GM18868 (cell line): ENCODE data around the gene DLK1.

Experiments
- ATAC-seq: cut with Tn5 transposase; IDR thresholded peaks from one replicate; pipeline ENCODE4 v1.9.1; 2021; ENCODE audit warnings: mild to moderate bottlenecking, moderate library complexity; ENCODE audit not compliant: unreplicated experiment

Gene DLK1

DNA sequence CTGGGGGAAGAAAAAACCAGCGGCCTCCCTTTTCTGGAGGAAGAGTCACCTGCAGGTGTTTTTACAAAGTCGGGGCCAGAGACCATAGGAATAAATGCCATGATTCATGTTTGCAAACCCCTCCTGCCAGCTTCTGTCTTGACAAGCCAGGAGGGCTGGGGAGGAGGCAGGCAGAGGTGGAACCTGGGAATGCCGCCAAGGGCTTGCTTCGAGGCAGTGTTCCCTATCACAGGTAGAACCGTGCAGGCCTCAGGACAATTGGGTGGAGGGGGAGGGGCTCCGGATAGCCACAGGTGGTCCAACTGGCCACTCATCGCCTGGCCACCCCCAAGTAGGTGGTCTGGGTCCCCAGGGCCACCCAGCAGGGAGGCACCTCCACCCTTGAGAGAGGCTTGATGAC is 14.2 kb upstream of the DLK1 start:
- no peak for ATAC-seq

DNA sequence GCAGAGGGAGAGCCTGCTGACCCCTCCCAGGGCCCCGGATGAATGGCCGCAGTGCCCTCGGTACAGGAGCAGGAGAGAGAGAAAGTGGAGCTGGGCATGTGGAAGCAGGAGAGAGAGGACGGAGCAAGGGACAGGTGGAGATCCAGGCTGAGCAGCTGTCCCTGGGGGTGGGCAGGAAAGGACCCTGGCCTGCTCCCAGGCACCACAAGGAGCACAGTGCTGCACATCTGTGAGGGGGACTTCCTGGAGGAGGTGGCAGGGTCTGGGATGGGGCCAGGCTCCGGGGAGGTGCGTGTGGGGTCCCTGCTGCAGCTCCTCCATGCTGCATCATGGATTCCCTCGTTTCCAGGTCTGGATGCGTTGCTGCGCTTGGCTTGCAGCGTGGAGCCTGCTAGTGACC is 13.0 kb upstream of the DLK1 start:
- ATAC-seq: no peak

DNA sequence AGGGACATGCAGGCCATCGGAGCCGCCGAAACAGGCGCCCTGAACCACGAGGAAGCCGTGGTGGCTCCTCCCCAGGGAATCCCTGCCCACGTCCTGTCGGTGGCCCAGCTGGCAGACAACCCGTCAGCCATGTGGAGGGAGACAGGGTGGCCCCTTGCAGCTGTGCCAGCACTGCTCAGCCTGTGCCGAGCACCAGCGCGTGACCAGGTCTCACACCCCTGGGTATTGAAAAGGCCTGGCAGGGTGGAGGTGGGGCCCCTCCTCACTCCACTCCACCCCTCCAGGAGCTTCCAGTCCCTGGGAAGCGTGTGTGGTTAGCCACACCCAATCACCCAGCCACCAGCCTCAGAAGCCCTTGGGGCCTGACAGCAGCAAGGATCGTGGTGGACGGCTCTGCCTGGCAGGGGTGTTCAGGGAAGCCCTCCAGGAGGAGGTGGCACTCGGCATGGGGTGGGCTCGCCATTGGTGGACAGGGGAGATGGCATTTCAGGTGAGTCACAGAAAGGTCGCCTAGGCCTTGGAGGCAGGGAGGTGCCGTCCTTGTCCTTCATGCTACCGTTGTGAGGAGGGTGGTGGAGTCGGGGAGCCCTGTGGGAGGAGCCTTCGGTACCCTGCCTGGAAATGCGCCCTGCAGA is 12.3 kb upstream of the DLK1 start:
- ATAC-seq: no peak

DNA sequence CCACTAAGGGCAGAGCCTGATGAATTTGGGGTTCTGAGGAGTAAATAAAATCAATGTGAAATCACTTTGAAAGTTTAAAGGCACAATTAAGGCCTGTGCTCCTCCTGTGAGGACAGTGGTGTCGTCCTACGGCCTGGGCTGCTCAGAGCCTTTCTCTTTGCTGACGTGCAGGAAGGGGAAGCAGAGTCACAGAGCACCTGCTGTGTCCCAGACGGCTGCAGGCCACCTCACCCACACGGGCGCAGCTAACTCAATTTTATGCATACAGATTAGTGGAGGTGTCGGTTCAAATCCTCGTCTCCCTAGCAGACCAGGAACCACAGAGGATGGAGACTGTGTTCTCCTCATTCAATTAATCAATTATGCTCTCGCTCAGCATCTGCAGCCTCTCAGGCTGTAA is 11.4 kb upstream of the DLK1 start:
- no peak for ATAC-seq

DNA sequence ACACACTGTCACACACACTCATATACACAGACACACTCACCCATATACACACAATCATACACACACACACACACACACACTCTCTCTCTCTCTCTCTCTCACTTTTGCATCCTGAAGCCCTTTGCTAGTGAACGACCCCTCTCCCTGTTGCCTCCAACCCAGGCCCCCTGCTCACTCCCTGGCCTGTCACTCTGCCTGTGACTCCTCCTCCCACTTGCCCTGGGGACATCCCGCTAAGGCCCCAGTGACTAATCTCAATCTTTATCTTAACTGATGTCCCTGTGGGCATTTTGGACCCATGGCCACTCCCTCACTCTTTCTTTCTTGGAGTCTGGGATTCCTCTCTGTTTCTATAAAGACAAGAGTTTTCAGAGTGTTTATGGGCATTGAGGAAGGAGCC is 10.9 kb upstream of the DLK1 start:
- ATAC-seq: no peak

DNA sequence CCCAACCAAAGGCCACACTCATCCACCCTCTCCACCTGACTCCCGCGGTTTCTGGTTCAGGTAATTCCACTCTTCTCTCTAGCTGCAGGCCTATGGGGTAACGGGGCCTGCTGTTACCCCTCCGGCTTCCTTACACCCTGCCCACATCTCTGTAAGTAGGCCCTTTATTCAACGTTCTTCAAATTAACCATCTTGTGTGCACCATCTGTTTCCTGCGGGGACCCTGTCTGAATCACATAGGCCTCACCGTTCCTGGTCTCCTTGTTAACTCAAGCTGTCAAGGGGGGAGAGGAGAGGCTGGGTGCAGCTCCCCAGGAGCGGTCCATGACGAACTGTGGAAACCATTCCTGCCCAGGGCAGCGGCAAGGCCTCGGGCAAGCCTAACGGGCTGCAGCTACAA is 9.3 kb upstream of the DLK1 start:
- ATAC-seq: no peak

DNA sequence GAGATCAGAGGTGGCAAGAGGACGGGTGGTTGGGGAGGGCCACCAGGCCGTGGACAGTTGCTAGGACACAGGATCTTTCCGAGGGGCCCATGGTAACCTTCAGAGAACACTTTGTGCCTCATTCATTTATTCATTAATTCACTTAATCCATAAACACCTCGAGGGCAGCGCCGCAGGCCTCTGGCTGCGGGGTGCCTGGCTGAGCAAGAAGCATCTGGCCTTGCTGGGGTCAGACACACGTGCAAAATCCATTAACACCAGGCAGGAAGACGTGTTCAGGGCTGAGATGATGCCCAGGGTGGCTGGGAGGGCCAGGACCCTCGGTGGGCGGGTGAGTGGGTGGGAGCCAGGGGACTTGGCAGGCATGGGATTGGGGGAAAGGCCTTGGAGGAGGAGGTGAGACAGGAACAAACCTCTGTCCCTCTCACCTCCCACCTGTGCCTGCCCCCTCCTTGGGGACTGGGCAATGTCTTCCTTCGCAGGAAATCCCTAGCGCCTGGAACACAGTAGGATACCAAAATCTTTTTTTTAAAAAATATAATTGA is 6.6 kb upstream of the DLK1 start:
- no peak for ATAC-seq

DNA sequence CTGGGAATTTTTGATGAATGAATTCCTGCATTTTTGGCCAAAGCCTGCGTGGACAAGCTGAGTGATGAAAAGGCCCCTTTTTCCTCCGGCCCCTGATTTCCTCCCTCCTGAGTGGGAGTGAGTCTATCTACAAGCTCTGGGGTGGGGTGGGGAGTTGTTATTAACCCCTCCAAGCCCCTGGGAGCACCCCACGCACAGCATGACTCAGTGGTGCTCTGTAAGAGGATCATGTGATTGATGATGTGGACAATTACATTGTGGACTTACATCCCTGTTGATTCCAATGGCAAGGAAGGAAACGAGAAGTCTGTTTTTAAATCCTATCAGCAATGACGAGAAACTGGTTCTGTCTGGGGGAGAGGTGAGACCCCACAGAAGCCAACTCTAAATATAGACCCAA is 5.1 kb upstream of the DLK1 start:
- ATAC-seq: no peak

DNA sequence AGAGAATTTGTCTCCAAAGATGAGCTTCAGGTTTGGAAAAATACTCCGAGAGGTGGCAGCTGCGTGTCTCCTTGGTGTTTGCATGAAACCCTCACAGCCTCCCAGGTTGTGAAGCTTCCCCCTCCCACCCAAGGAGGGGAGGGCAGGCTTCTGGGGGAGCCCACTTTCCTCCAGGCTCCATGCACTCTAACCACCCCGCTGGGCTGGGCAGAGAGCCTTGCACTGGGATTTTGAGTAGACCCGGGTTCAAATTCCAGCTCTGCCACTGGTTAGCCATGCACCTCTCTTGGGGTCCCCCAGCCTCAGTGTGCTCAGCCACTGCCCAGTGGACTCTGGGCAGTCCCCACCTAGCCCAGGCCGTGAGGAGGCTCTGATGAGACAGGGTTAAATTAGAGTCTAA is 4.3 kb upstream of the DLK1 start:
- no peak for ATAC-seq

DNA sequence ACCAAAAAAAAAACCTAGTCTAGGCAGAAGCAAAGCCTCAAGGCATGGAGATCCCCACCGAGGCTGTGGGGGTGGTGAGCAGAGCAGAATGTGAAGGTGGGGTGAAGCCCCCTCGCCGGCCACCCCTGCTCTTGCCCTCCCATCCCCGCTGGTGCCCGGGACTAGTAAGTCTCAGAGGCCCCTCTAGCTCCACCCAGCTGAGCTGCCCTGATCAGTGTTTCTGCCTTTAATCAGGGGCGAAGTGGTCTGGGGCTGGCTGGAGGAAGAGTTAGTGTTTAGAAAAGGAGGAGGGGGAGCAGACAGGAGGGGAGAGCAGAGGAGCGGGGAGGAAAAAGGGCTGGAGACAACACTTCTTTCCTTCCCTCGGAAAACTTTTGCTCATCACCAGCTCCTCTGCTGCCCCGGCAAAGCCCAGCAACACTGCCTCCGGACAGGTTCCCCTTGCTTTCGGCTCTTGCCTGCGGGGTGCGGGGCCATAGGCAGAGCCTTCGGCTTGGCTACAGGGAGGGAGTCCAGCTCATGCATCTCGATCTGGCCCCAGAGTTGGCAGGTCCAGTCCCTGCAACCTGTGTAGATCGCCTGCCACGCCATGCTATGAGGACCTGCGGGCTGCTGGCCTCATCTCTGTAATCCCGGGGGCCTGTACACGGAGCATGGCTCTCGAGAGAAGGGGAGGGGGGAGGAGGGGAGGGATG is 3.4 kb upstream of the DLK1 start:
- ATAC-seq: no peak

DNA sequence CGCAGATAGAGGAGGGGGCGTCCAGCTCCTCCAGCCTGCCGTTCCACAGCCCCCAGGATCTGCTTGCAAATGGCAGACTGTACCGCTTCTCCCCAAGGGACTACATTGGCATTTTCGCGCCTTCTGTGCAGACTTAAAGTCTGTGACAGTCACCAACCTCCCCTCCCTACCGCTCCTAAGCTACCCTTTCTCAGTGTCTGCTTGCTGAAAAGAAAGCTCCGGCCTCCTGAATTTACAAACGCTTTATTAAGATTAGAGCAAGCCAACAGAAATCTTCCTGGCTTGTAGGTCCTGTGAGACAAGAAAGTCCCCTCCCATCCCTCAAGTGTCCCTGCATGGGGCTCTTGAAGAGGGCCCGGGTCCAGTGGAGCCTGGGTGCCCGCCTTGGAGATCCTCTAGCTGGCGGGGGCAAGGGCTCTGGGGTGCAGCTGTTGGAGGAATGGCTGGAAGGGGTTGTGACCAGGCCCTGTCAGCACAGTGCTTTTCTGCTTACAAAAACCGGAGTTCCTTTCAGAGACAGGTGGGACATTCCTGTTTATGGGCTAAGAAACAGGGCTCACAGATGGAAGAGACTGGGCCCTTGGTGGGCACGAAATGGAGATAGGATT is 2.8 kb upstream of the DLK1 start:
- ATAC-seq: no peak

DNA sequence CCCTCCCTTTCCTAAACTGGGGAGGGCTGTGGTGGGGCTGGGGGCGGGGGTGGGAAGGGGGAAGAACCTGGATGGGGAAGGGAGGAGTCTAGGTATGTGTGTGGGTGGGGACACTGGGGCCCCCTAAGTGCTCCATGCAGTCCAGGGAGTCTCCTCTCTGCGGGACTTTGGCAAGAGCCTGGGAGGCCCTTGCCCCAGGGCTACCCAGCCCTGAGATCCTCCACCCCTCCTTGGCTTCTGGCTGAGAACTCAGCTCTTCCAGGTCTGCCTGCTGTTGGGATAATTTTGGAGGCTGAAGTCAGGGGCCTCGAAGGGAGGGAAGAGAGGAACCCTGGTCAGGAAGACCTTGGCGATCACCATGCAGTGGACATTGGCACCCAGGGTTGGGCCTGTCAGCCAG is 2.2 kb upstream of the DLK1 start:
- no peak for ATAC-seq

DNA sequence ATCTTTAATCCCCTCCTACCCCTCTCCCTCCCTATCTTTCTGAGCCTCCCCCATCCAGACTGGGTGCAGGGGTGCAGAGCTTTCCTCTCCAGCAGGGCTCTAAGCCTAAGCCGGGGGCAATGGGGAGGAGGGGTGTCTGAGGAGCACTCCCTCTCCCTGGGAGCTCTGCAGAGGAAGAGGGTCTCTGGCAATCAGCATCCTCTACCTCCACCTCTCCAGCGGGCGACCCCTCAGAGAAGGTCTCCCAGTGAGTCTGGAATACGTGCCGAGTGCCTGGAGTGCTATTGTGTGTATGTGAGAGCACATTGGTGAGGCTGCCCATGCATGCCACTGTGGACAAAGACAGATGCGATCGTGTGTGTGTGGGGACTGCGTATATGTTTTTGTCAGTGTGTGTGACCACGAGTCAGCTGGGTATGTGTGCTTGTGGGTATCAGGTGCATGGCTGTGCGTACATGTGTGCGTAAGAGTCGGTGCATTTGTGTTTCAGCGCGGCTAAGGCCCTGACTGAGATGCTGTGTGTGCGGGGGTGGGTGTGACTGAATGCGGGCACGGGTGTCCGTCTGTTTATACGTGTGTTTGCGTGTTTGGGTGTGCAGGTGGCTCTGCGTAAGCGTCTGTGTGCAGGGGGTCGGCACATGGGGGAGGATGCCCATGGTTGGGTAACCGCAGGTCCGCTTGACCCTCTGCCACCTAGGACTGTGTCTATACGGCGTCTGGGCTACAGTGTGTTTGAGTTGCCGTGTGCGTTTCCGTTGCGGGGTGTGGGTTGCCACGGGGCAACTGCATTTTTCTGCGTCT is 905 bp upstream of the DLK1 start:
- no peak for ATAC-seq

DNA sequence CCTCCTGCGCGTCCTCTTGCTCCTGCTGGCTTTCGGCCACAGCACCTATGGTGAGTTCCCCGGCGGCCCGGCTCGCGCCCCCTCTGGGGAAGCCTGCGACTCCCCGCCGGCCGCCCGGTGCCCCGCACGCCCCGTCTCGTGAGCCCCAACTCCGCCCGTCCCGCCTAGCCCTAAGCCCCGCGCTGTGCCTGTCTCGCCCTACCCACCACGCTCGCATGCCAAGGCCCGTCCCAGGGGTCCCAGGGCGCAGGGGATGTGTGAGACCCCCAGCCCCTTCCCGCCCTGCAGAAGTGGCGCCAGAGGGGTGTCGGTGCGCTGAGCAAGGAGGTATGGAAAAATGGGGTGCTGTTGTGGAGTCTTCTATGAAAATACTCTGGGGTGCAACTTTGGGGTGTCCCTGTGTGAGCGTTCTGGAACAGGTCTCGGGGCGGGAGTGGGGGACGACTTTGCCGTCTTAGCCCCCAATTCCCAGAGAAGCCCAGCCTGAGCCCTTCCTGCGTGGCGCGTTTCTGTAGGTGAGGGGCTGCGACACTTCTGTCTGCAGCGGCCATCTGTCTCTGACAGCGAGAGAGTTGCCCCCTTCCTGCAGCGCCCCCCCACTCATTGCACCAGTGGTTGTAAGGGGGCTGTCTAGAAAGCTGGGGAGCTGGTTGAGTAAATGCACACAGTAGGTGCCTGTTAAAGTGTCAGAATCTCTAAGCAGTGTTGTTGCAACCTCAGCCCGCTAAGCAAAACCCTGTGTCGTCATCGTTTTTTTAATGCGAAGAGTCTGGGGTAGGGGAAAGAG is 587 bp downstream of the DLK1 start:
- ATAC-seq: no peak

DNA sequence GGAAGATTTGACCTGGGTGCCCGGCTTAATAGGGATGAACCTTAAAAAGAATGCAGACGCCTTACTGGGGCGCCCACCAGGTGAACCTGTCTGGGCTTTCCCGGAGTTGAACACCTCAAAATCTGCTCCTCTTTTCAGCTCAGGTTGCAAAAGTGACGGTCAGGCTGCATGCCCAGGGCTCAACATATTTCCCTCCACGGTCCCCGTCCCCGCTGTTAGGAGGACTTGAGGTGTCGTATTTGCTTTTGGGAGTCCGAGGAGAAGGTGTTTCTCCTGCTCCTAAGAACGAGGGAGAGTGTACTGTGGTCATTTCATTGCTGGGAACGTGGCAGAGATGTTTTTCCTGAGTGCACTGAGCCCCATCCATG is 1.2 kb downstream of the DLK1 start:
- ATAC-seq: no peak

DNA sequence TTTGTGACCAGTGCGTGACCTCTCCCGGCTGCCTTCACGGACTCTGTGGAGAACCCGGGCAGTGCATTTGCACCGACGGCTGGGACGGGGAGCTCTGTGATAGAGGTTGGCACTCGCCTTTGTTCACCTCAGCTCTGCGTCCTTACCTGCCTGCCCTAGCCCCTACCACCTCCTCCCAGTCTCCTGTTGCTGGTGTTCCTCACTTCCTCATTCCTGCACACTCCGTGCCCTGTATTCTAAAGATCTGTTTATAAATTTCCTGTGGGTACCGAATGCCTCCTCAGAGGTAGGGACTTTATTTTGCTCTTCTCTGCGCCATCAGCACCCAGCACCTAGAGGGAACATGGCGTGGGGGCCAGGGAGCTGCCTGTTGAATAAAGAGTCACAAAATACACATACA is 2.3 kb downstream of the DLK1 start:
- no peak for ATAC-seq

DNA sequence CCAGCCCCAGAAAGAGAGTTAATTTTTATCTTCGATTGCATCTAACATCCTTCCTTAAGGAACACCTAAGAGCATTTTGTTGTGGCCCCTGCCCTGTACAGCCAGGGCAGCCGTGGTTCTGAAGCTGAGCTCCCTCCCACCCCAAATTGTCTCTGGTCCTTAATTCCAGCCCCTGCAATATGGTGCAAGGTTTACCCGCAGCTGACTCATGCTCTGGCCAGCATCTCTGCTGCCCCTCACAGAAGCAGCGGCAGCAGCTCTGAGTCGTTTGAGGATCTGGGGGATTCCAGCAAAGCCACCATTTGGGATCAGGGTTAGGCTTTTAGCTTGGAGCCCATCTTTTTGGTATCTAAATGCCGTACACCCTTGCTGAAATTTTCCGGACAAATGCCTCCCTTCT is 3.3 kb downstream of the DLK1 start:
- no peak for ATAC-seq

DNA sequence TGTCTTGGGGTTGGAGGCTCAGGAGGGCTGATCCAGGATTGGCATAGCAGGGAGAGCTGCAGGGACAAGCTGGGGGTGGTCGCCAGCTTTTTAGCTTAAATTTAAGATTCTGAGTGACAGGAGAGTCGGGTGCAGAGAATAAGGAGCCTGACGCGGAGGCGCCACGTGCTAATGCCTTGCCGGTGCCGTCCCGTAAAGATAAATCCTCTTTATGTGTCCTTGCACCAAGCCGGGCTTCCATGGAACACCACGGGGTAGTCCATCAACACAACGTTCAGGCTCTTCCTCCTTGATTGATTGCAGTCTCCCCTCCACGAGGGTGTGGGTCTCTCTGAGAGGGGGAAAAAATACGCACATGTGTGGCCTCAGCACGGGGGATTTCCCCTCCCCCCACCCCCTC is 3.9 kb downstream of the DLK1 start:
- ATAC-seq: no peak

DNA sequence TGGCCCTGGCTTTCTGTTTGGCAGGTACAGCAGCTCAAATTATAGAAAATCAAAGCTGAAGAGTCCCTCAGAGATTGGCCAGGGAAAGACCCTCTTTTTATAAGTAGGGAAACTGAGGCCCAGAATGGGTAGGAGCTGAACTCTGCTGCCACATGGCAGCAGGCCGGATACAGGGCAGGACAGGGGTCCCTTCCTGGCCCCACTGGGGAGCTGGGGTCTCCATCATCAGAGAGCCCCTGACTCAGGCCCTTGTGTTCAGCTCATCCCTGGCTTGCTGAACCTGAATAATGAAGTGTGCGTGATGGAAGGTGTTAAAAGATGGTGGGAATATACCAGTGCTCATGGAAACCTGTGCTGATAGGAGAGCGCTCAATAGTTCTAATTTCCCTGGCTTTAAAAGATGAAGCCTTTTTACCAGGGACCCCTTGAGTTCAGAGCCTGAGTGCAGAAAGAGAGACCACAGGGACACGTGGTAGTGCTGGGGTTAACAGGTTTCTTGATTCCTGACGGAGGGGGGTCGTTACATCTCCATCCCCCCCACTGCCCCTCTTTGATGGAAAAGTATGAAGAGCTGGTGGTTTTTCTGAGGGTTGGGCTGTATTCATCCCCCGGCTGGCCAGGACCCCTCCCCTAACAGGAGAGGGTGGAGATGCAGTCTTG is 4.4 kb downstream of the DLK1 start:
- ATAC-seq: no peak
